Omental fat pad (tissue), 4 donors: ENCODE results near the gene AVEN. TPM values are rescaled to one million over a fixed set of nuclear protein-coding genes. Genes with fewer than 3 reads are reported as not detected.
"Not testable (repeated sequence)": the region's sequence is repeated elsewhere in the genome, so short reads cannot be mapped to it uniquely, and the experiment has no call there.

Source experiments
- ATAC-seq: fragments of 150-250 bp; one replicate; pipeline ENCODE4 v1.9.1; 2016; ENCODE audit warnings: mild to moderate bottlenecking, moderate library complexity; ENCODE audit not compliant: low FRiP score
- DNase-seq: peaks from one replicate; pipeline ENCODE4 v3.0.0-alpha.2; 2019; ENCODE audit warnings: low spot score
- total RNA-seq, 4 donors: library from RNA; depleted of rRNA; stranded (reverse); fragments of >200 nt; gene quantifications; one replicate each; pipeline ENCODE4 v1.1.0, GENCODE V29; 2016
- TF ChIP-seq, protein P1 (sequence below), 3 donors: fragments of 450-650 bp; IDR thresholded peaks; one replicate each; pipeline ENCODE4 v1.5.1; 2016 to 2017; ENCODE audit warnings: antibody characterized with exemption in 3 of 3, mild to moderate bottlenecking in 3 of 3, moderate library complexity in 2 of 3

The AVEN gene
- total RNA-seq, 4 donors from 2014 or later, result 11.4 to 15.6 (median 14.6) TPM

DNA sequence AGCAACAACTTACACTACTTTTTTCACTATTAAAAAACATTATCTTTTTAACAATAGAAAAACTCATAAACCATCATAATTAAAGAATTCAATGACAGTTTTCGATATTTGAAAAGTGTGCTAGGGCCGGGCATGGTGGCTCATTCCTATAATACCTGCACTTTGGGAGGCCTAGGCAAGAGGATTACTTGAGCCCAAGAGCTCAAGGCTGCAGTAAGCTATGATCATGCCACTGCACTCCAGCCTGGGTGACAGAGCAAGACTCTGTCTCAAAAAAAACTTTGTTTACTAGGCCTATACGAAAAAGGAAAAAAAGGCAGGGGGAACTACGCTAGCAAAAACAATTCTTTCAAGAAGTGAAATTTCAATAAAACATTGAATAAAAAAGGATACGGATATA, 28.1 kb downstream of the AVEN start:
- no peak for DNase-seq
- TF ChIP-seq, protein P1, sequence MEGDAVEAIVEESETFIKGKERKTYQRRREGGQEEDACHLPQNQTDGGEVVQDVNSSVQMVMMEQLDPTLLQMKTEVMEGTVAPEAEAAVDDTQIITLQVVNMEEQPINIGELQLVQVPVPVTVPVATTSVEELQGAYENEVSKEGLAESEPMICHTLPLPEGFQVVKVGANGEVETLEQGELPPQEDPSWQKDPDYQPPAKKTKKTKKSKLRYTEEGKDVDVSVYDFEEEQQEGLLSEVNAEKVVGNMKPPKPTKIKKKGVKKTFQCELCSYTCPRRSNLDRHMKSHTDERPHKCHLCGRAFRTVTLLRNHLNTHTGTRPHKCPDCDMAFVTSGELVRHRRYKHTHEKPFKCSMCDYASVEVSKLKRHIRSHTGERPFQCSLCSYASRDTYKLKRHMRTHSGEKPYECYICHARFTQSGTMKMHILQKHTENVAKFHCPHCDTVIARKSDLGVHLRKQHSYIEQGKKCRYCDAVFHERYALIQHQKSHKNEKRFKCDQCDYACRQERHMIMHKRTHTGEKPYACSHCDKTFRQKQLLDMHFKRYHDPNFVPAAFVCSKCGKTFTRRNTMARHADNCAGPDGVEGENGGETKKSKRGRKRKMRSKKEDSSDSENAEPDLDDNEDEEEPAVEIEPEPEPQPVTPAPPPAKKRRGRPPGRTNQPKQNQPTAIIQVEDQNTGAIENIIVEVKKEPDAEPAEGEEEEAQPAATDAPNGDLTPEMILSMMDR (IDR thresholded peaks at IDR 0.05), result no peak
- no peak for ATAC-seq

DNA sequence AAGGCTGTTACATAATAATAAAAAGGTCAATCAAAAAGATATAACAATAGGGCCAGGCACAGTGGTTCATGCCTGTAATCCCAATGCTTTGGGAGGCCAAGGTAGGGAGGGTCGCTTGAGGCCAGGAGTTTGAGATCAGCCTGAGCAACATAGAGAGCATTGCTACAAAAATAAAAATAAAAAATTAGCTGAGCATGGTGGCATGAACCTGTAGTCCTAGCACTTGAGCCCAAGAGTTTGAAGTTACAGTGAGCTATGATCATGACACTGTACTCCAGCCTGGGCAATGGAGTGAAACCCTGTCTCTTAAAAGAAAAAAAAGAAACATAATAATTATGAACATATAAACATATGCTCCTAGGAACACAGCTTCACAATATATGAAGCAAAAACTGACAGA, 29.3 kb downstream of the AVEN start:
- DNase-seq (no peak), ATAC-seq (no peak)
- TF ChIP-seq, protein P1 (IDR thresholded peaks at IDR 0.05), result no peak

DNA sequence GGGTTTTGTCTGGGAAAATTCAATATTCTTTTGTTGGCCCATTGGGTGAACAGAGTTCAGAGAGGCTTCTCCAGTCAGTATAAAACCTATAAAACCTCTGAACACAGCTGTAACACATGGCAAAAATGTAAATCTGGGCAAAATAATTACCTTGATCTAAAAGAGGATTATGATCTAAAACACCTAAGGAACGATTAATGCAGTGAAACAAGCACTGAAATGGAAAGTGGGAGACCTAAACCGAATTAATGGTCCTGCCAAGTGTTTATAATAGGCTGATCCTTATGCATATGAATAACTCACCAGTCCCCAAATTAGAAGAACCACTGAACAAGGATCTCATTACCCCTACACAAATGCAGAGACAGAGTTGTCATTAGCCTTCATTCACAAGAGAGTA, 32.6 kb downstream of the AVEN start:
- ATAC-seq, result no peak
- DNase-seq, result no peak

DNA sequence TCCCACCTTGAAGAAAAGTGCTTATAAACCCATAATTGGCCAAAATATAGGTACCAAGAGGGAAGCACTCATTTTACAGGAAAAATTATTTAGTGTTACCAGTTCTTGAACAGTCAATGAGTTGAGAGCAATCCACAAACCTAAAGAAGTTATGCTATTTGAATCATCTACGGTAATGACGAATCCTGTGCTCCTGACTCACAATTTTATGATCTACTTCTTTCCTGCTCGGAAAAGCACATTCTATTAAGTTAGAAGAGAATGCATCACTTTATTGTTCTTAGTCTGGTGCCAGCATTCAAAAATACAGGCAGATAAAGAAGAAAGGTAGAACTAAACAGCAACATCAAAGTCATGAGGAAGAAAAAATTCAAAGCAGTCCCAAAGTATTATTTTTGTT, 37.5 kb downstream of the AVEN start:
- DNase-seq, result no peak
- TF ChIP-seq, protein P1 (IDR thresholded peaks at IDR 0.05), result no peak
- ATAC-seq, result no peak

More for the DNA sequence above, 32.6 kb downstream of the AVEN start:
- TF ChIP-seq, protein P1 (IDR thresholded peaks at IDR 0.05), result no peak

DNA sequence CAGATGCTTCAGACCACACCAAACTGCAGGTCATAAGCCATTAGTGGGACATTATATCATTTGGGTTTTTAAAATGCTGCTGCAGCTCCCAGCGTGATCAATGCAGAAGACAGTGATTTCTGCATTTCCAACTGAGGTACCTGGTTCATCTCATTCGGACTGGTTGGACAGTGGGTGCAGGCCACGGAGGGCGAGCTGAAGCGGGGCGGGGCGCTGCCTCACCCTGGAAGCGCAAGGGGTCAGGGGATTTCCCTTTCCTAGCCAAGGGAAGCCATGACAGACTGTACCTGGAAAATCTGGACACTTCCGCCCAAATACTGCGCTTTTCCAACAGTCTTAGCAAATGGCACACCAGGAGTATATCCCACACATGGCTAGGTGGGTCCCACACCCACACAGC, 43.3 kb downstream of the AVEN start:
- not testable (repeated sequence) for ATAC-seq, DNase-seq

DNA sequence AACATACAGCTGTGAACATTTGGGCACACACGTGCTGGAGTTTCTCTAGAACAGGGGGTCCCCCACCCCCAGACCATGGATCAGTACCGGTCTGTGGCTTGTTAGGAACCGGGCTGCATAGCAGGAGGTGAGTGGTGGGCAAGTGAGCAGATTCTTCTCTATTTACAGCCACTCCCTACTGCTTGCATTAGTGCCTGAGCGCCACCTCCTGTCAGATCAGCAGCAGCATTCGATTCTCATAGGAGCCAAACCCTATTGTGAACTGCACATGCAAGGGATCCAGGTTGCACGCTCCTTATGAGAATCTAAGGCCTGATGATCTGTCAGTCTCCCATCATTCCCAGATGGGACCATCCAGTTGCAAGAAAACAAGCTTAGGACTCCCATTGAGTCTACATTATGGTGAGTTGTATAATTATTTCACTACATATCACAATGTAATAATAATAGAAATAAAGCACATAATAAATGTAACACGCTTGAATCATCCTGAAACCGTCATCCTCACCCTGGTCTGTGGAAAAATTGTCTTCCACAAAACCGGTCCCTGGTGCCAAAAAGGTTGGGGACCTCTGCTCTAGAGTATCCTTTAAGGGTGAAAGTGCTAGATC, 44.9 kb downstream of the AVEN start:
- ATAC-seq (no peak), DNase-seq (no peak)
- TF ChIP-seq, protein P1 (IDR thresholded peaks at IDR 0.05), result no peak

DNA sequence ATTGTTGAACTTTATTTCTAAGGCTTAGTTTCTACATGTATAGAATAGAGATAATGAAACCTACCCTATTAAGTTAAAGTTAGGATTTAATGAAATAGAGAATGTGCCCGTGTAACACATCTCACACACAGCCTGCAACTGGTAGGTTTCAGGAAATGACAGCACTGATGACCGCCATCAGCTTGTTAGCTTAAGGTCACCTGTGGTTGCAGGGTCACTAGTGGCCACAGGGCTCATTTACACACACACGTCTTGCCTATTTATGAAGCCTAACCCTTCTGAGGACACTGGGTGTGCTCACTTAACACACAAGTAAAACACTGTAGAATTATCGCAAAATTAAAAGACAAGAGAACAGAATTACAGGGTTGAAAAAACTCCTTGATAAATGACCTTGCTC, 50.6 kb downstream of the AVEN start:
- TF ChIP-seq, protein P1 (IDR thresholded peaks at IDR 0.05), result no peak
- no peak for DNase-seq
- no peak for ATAC-seq
